Upper lobe of left lung (tissue), 4 donors: ENCODE results near the gene HPRT1.

Experiments used
- POLR2A ChIP-seq, 4 donors: fragments of 450-650 bp; IDR thresholded peaks; one replicate each; pipeline ENCODE4 v1.5.1; 2016 to 2017; ENCODE audit warnings: antibody characterized with exemption in 4 of 4, mild to moderate bottlenecking in 2 of 4
- POLR2AphosphoS5 ChIP-seq, 2 donors: sonication (generic); formaldehyde crosslinking; IDR thresholded peaks; one replicate each; pipeline ENCODE4 v1.5.1; 2017; ENCODE audit warnings: antibody characterized with exemption in 2 of 2
- TF ChIP-seq, protein P1 (sequence below), 6 experiments: fragments of 450-650 bp in 4 of 6; fragments of 200-600 bp in 2 of 6; sonication (generic) in 2 of 6; IDR thresholded peaks; one replicate each; pipeline ENCODE4 v1.5.1; 2016 to 2019; ENCODE audit warnings: antibody characterized with exemption in 6 of 6

DNA sequence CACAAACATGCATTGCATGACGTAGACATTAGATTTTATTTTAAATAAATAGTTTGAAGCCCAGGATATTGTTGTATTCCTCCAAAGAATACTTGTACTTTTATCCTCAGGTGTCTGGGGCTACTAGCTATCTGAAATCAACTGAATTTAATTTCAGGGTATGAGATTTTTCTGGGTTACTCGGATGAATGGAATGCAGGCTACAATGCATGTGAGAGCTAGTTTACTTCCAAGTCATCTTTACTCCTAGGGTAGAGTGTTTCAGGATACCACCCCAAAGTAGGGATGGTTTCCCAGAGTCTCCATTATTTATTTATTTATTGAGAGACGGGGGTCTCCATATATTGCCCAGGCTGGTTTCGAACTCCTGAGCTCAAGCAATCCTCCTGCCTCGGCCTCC lies 66.4 kb downstream of the HPRT1 start:
- no peak for TF ChIP-seq POLR2AphosphoS5 (IDR thresholded peaks at IDR 0.05)
- no peak for TF ChIP-seq POLR2A (IDR thresholded peaks at IDR 0.05)
- TF ChIP-seq, protein P1, sequence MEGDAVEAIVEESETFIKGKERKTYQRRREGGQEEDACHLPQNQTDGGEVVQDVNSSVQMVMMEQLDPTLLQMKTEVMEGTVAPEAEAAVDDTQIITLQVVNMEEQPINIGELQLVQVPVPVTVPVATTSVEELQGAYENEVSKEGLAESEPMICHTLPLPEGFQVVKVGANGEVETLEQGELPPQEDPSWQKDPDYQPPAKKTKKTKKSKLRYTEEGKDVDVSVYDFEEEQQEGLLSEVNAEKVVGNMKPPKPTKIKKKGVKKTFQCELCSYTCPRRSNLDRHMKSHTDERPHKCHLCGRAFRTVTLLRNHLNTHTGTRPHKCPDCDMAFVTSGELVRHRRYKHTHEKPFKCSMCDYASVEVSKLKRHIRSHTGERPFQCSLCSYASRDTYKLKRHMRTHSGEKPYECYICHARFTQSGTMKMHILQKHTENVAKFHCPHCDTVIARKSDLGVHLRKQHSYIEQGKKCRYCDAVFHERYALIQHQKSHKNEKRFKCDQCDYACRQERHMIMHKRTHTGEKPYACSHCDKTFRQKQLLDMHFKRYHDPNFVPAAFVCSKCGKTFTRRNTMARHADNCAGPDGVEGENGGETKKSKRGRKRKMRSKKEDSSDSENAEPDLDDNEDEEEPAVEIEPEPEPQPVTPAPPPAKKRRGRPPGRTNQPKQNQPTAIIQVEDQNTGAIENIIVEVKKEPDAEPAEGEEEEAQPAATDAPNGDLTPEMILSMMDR (IDR thresholded peaks at IDR 0.05): no peak
